ENCODE data around the gene CLEC19A.

CLEC19A gene

DNA sequence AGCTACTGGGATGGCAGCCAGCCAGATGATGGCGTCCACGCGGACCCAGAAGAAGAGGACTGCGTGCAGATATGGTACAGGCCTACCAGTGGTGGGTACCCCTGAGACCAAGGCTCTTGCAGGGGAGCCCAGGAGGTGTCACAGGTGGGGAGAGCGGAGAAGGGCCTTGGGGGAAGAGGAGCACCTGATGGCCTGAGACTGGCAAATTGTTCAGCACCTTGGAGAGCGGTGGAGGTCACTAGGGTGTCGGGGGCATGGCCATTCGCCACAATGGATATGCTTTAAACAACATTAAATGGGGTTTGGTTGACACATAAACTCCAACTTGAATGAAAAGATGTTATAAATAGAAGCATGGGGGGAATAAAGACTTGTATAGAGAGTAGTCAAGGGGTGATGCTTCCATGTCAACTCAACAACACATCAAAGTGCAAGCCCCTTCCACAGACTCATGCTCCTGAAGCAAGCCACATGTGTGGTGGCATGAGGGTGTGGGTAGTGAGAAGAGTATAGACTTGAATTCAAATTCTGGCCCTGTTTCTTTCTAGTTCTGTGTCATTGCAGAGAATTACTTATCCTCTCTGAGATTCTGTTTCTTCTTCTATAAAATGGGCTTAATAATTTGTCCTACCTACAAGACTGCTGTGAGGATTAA, 22.2 kb downstream of the CLEC19A start:
- H3F3A ChIP-seq (ENCODE audit: insufficient read depth) = no peaks in the 10 kb centered on the region
- H4K20me1 ChIP-seq (ENCODE audit: low read depth, low read length) = no peaks in the 10 kb centered on the region
- H3K4me2 ChIP-seq (ENCODE audit: low read depth, low read length, poor library complexity, severe bottlenecking) = no peak overlapping the region
- no peaks in the 10 kb centered on the region for H3K27me3 ChIP-seq (ENCODE audit: low read length)
- H3K27ac ChIP-seq (ENCODE audit: low read depth, low read length) = no peak overlapping the region
- H3K79me2 ChIP-seq (ENCODE audit: insufficient read depth, low read length) = no peaks in the 10 kb centered on the region
- no peaks in the 10 kb centered on the region for H3K9me2 ChIP-seq (replicated peaks; ENCODE audit: insufficient read depth, low read length)
- H3K9me3 ChIP-seq (ENCODE audit: insufficient read depth, low read length) = no peaks in the 10 kb centered on the region
- no peak for TF ChIP-seq EZH2phosphoT487 (conservative IDR thresholded peaks at IDR 0.05; ENCODE audit: low read length)
- TF ChIP-seq, protein P1, sequence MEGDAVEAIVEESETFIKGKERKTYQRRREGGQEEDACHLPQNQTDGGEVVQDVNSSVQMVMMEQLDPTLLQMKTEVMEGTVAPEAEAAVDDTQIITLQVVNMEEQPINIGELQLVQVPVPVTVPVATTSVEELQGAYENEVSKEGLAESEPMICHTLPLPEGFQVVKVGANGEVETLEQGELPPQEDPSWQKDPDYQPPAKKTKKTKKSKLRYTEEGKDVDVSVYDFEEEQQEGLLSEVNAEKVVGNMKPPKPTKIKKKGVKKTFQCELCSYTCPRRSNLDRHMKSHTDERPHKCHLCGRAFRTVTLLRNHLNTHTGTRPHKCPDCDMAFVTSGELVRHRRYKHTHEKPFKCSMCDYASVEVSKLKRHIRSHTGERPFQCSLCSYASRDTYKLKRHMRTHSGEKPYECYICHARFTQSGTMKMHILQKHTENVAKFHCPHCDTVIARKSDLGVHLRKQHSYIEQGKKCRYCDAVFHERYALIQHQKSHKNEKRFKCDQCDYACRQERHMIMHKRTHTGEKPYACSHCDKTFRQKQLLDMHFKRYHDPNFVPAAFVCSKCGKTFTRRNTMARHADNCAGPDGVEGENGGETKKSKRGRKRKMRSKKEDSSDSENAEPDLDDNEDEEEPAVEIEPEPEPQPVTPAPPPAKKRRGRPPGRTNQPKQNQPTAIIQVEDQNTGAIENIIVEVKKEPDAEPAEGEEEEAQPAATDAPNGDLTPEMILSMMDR (IDR thresholded peaks at IDR 0.05; ENCODE audit: insufficient read depth, low read length, poor library complexity, severe bottlenecking) = no peak
- H3K9ac ChIP-seq (ENCODE audit: low read length) = no peak overlapping the region
- H3K4me3 ChIP-seq (ENCODE audit: insufficient read depth, low read length, poor library complexity, severe bottlenecking) = no peak overlapping the region
- H2AFZ ChIP-seq (ENCODE audit: low read depth, low read length, severe bottlenecking) = no peak overlapping the region
- H3K36me3 ChIP-seq (ENCODE audit: low read length) = no peaks in the 10 kb centered on the region

DNA sequence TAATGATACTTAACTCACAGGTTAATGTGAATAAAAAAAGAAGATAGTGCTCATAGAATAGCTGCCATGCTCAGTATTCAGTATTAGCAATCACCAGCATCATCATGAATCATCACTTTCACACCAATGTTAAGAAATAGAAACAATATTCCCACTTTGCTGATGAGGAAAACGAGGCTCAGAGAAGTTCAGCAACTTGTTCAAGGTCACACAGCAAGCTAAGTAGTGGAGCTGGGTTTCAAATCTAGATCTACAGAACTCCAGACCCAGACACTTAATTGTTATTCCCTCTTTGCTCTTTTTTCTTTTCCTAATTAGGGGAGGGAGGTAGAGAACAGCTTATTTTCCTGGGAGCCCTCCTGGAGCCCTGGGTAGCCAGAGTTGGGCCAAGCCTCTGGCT, 22.9 kb downstream of the CLEC19A start:
- no peak for TF ChIP-seq EZH2phosphoT487 (conservative IDR thresholded peaks at IDR 0.05; ENCODE audit: low read length)
- TF ChIP-seq, protein P1 (IDR thresholded peaks at IDR 0.05; ENCODE audit: insufficient read depth, low read length, poor library complexity, severe bottlenecking) = no peak
- Histone ChIP-seq H3K9me3 (ENCODE audit: insufficient read depth, low read length) (no peaks in the 10 kb centered on the region), H3K36me3 (ENCODE audit: low read length) (no peaks in the 10 kb centered on the region), H3K79me2 (ENCODE audit: insufficient read depth, low read length) (no peaks in the 10 kb centered on the region), H3F3A (ENCODE audit: insufficient read depth) (no peaks in the 10 kb centered on the region), H3K27ac (ENCODE audit: low read depth, low read length) (no peak overlapping the region), H4K20me1 (ENCODE audit: low read depth, low read length) (no peaks in the 10 kb centered on the region), H3K9ac (ENCODE audit: low read length) (no peak overlapping the region), H3K27me3 (ENCODE audit: low read length) (no peaks in the 10 kb centered on the region), H3K4me3 (ENCODE audit: insufficient read depth, low read length, poor library complexity, severe bottlenecking) (no peak overlapping the region), H3K4me2 (ENCODE audit: low read depth, low read length, poor library complexity, severe bottlenecking) (no peak overlapping the region), H3K9me2 (replicated peaks; ENCODE audit: insufficient read depth, low read length) (no peaks in the 10 kb centered on the region), H2AFZ (ENCODE audit: low read depth, low read length, severe bottlenecking) (no peak overlapping the region)

GRCh38 chr16:19309178-19309577, 23.6 kb downstream of the CLEC19A start:
- TF ChIP-seq EZH2phosphoT487 (conservative IDR thresholded peaks at IDR 0.05; ENCODE audit: low read length) = no peak
- TF ChIP-seq, protein P1 (IDR thresholded peaks at IDR 0.05; ENCODE audit: insufficient read depth, low read length, poor library complexity, severe bottlenecking) = no peak
- H3K9ac ChIP-seq (ENCODE audit: low read length) = no peak overlapping the region
- H3K4me2 ChIP-seq (ENCODE audit: low read depth, low read length, poor library complexity, severe bottlenecking) = no peak overlapping the region
- no peaks in the 10 kb centered on the region for H3K36me3 ChIP-seq (ENCODE audit: low read length)
- H3K79me2 ChIP-seq (ENCODE audit: insufficient read depth, low read length) = no peaks in the 10 kb centered on the region
- no peaks in the 10 kb centered on the region for H4K20me1 ChIP-seq (ENCODE audit: low read depth, low read length)
- H2AFZ ChIP-seq (ENCODE audit: low read depth, low read length, severe bottlenecking) = no peak overlapping the region
- no peaks in the 10 kb centered on the region for H3K9me3 ChIP-seq (ENCODE audit: insufficient read depth, low read length)
- no peaks in the 10 kb centered on the region for H3F3A ChIP-seq (ENCODE audit: insufficient read depth)
- H3K9me2 ChIP-seq (replicated peaks; ENCODE audit: insufficient read depth, low read length) = no peaks in the 10 kb centered on the region
- H3K27ac ChIP-seq (ENCODE audit: low read depth, low read length) = no peak overlapping the region
- H3K4me3 ChIP-seq (ENCODE audit: insufficient read depth, low read length, poor library complexity, severe bottlenecking) = no peak overlapping the region
- no peaks in the 10 kb centered on the region for H3K27me3 ChIP-seq (ENCODE audit: low read length)
